Superior temporal gyrus (tissue), 1 donor: ENCODE results near the gene SOX8.
"Not testable (repeated sequence)": the region's sequence is repeated elsewhere in the genome, so short reads cannot be mapped to it uniquely, and the experiment has no call there.

ENCODE experiments used
- DNase-seq: peaks from one replicate; pipeline ENCODE4 v3.0.0-alpha.2; 2016; ENCODE audit errors: extremely low spot score

SOX8 gene

GRCh38 chr16:955766-956165 is 25.8 kb upstream of the SOX8 start:
- DNase-seq, result not testable (repeated sequence)

GRCh38 chr16:959232-960040 is 22.1 kb upstream of the SOX8 start:
- no peak for DNase-seq

DNA sequence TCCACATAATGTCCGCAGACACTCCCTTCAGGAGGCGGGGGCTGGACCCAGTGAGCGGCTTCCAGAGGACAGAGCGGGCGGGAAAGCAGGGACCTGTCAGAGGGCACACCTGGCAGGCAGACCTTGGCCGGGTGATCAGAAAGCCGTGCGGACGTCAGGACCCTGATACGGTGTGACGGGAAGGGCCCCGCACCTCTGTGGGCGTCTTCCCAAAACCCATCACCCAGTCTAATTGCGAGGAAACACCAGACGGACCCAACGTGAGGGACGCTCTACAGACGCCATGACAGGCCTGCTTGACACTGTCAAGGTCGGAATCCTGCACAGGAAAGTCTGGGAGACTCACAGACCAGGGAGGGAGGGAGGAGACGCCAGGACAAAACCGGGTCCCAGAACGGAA is 19.2 kb upstream of the SOX8 start:
- no peak for DNase-seq

DNA sequence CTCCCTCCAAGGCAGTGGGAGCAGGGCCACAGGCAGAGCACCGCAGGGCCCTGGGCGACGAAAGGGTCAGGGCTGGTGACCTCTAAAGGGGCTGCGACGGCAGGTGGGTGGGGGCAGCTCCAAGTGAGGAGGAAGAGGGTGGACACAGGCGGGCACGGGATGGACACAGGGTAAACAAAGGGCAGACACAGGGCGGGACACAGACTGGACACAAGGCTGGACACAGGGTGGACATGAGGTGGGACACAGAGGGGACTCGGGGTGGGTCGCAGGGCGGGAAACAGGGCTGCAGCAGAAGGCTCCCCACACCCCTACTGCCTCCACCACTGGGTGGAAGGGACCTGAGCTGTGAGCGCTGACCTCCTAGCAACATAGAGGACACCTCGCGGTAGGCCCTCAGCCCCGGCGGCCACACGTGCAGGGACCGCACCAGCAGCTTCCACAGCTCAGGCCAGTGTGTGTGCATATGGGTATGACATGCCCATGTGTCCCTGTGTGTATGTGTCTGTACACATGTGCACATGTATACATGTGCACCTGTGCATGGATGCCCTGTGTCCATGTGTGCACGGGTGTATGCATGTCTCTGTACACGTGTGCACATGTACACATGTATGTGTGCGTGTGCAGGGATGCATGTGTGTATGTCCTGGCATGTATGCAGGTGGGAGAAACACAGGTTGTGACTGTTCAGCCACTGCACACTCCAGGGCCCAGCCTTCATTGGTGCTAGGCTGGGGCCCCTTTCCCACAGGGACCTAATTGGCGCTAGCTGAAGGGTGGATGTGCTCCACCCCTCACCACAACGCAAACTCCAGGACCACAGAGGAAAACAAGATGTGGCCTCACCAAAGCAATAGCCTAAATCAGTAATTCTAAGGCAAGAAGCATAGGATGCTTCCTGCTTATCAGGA is 18.4 kb upstream of the SOX8 start:
- no peak for DNase-seq

DNA sequence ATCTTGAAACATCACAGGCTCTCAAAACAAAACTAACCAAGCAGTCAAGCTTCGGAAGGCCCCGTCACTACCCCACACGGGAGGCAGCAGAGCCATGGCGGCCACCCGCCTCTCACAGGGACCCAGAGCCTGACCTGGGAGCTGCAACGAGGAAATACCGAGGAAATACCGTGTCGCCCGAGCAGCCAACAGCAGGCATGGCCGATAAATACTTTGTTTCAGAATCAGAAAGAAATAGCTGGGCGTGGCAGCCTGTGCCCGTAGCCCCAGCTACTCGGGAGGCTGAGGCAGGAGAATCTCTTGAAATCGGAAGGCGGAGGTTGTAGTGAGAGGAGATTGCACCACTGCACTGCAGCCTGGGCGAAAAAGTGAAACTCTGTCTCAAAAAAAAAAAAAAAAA is 17.7 kb upstream of the SOX8 start:
- no peak for DNase-seq

- DNase-seq, result peak; percentile 48
Measured at GRCh38 chr16:964356-965035, 17.1 kb upstream of the SOX8 start.

DNA sequence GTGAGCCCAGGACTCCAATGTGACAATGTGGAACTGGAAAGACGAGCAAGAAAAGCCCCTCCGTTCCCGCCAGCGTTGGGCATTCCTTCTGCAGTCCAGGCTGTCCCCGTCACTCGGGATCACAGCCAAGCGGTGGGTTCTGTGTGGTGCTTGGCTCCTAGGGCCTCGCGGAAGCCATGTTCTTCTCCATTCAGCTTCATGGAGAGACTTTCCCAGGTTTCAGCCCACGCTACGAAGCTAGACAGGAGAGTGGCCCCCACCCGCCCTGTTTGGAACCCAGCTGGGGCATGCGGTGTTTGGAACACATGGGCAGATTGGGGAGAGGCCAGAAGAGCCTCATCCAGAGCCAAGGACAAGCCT is 16.6 kb upstream of the SOX8 start:
- DNase-seq, result no peak

- DNase-seq, result no peak
Measured at GRCh38 chr16:965487-965886, 16.1 kb upstream of the SOX8 start.

DNA sequence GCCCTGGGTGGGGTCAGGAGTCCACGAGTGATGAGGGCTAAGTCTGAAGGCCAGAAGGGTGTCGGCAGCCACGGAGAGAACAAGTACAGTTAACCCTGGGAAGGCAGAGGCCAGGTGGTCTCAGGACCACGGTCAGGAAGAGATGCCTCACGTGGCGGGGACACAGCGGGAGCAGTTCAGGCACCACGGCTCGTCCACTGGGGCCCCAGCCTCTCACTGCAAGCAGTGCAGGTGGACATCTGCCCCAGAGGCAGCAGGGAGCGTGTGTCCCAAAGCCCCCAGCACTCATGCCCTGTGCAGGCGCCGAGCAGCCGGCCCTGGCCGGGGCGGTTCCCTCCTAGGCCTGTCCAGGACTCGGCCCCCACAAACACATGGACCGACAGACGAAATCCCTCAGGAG is 15.5 kb upstream of the SOX8 start:
- DNase-seq, result no peak

GRCh38 chr16:966505-966904 is 15.1 kb upstream of the SOX8 start:
- no peak for DNase-seq

- DNase-seq, result no peak
Measured at GRCh38 chr16:967077-967541, 14.5 kb upstream of the SOX8 start.

DNA sequence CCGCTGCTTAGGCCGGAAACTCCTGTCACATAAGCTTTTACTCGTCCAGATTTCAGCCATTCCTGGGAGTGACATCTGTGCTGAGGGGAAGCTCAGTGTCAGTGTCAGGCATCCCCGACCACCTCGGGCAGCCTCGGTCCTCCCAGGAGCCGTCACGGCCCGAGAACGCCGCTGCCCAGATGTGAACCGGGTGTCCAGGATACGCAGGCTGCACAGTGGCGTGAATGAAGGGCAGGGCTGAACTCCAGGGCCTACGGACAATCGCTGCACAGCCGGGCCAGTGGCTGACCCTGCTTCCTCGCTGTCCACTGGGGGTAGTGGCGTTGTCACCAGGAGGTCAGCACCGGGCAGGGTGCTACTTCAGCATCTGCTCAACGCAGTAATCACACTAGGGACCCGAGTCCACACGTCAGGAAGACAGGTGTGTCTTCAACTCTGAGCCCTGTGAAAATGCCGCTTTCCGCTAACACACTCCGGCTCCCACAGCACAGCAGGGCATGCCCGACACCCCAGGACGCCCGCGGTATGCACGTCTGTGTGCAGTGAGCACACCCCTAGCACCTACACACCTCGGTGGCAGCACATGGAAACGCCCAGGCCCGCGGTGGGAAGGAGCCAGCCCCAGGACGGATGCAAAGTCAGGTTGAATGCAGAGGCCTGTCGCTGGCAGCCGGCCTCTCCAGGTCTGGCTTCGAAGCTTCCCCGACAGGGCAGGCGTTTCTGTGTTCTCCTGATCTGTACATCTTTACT is 13.8 kb upstream of the SOX8 start:
- no peak for DNase-seq

- DNase-seq, result no peak
Measured at GRCh38 chr16:968620-969019, 12.9 kb upstream of the SOX8 start.

GRCh38 chr16:969508-970385 is 11.8 kb upstream of the SOX8 start:
- DNase-seq, result no peak

- DNase-seq, result no peak
Measured at GRCh38 chr16:970386-970765, 11.2 kb upstream of the SOX8 start.

DNA sequence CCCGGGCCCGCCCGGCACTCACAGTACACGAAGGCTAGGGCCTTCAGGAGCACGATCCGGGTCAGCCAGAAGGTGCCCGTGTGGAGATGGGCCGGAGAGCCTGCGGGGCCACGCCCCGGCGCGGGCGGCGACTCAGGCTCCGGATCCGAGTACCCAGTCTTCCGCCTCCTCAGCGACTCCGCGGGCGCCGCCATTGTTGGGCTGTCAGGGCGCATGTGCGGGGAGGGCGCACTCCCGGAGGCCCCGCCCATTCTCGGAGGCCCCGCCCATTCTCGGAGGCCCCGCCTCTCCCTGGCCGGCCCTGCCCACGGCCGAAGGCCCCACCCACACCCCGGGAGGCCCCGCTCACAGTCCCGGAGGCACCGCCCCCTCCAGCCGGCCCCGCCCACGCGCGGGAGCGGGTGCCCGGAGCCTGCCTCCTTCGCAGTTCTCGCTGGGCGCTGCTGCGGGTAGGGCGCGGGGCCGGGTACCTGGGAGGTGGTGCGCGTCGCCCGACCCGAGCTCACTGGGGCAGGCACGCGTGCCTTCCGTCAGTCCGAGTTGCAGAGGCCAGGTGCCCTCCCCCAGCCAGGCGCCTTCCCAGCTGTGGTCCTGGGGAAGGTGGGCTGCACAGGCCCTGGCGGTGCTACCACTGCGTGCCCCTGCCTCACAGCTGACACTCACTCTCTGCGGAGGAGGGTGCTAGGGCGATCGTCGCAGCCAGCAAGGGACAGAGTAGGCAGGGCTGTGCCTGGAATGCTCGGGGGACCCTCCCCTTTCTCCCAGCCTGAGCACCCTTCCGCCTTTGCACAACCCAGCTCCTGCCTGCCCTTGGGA is 10.6 kb upstream of the SOX8 start, which contains the start of gene LMF1:
Gene LMF1, minus strand, starts transcription at position 219 of the 816 bp plus-strand sequence. Its CDS starts 4 bp downstream, at position 215.
- peak; percentile 92 for DNase-seq

- no peak for DNase-seq
Measured at GRCh38 chr16:971582-971905, 10.0 kb upstream of the SOX8 start.

- DNase-seq, result peak; percentile 55
Measured at GRCh38 chr16:971981-972315, 9.6 kb upstream of the SOX8 start.

DNA sequence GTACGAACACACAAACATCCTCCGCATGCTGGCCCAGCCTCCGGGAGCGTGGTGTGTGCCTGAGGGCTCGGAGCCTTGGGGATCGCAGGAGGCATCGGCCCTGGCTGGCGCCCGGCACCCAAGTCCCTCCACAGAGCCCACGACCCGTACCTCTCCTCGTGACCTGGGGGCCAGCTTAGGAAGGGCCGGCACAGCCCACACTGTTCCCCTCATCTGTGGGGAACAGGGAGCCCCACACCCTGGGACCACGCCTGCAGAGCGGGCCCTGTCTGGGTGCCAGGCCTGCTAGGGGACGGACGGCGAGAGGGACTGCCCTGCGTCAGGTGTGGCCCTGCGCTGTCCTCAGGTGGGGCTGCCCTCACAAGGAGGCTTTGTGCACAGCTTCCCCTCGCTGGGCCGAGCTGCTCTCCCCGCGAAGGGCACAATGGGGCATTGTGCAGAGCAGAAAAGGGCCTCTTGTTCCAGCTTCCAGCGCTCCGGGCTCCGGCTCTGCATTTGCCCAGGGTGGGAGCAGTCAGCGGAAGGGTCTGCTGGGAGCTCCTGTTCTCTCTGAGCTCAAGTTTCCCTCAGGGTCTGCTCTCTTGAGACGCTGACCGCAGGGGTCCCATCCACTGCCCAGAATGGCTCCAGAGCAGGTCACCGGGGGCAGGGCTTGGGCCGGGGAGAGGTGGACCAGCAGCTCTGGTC is 9.1 kb upstream of the SOX8 start:
- DNase-seq, result peak; percentile 95
